ENCODE data around the gene METTL22.

METTL22 gene

GRCh38 chr16:8594149-8594666 is 27.3 kb upstream of the METTL22 start:
- DNase-seq (ENCODE audit: low spot score), result no peak

- no peak for DNase-seq (ENCODE audit: low spot score)
Measured at GRCh38 chr16:8595783-8596182, 25.7 kb upstream of the METTL22 start.

GRCh38 chr16:8596581-8596980 is 24.9 kb upstream of the METTL22 start:
- no peak for DNase-seq (ENCODE audit: low spot score)

GRCh38 chr16:8600144-8600775 is 21.2 kb upstream of the METTL22 start:
- DNase-seq (ENCODE audit: low spot score), result no peak

- DNase-seq (ENCODE audit: low spot score), result no peak
Measured at GRCh38 chr16:8605554-8605953, 15.9 kb upstream of the METTL22 start.

- DNase-seq (ENCODE audit: low spot score), result no peak
Measured at GRCh38 chr16:8607214-8607613, 14.3 kb upstream of the METTL22 start.

- no peak for DNase-seq (ENCODE audit: low spot score)
Measured at GRCh38 chr16:8611122-8611521, 10.4 kb upstream of the METTL22 start.

GRCh38 chr16:8611886-8612600 is 9.5 kb upstream of the METTL22 start:
- DNase-seq (ENCODE audit: low spot score), result no peak

- DNase-seq (ENCODE audit: low spot score), result no peak
Measured at GRCh38 chr16:8614435-8615029, 7.0 kb upstream of the METTL22 start.

- no peak for DNase-seq (ENCODE audit: low spot score)
Measured at GRCh38 chr16:8619671-8620370, 1.7 kb upstream of the METTL22 start.

GRCh38 chr16:8620535-8620934 is 963 bp upstream of the METTL22 start:
- no peak for DNase-seq (ENCODE audit: low spot score)

GRCh38 chr16:8621222-8621571 is 301 bp upstream of the METTL22 start:
- no peak for DNase-seq (ENCODE audit: low spot score)

GRCh38 chr16:8622315-8622656 is 788 bp downstream of the METTL22 start:
- no peak for DNase-seq (ENCODE audit: low spot score)

GRCh38 chr16:8623634-8624033 is 2.1 kb downstream of the METTL22 start:
- DNase-seq (ENCODE audit: low spot score), result no peak

- DNase-seq (ENCODE audit: low spot score), result no peak
Measured at GRCh38 chr16:8625491-8626087, 4.1 kb downstream of the METTL22 start.

GRCh38 chr16:8626946-8627345 is 5.4 kb downstream of the METTL22 start:
- DNase-seq (ENCODE audit: low spot score), result no peak

- DNase-seq (ENCODE audit: low spot score), result no peak
Measured at GRCh38 chr16:8627456-8627855, 6.0 kb downstream of the METTL22 start.

GRCh38 chr16:8628981-8629725 is 7.7 kb downstream of the METTL22 start:
- no peak for DNase-seq (ENCODE audit: low spot score)

- DNase-seq (ENCODE audit: low spot score), result no peak
Measured at GRCh38 chr16:8630255-8630953, 8.9 kb downstream of the METTL22 start.

- DNase-seq (ENCODE audit: low spot score), result no peak
Measured at GRCh38 chr16:8631373-8631772, 9.9 kb downstream of the METTL22 start.

- DNase-seq (ENCODE audit: low spot score), result no peak
Measured at GRCh38 chr16:8631818-8632465, 10.4 kb downstream of the METTL22 start.

Measured in LoVo (cell line).